H1 (cell line): ENCODE measurements around the gene TNS4. TPM values are rescaled to one million over a fixed set of nuclear protein-coding genes. Genes with fewer than 3 reads are reported as not detected.

ENCODE experiments used
- CTCF ChIA-PET: fragments of 300-600 bp; sonication (Branson Sonifier 250); formaldehyde crosslinking; loops from one replicate; lab custom pipeline; 2021; ENCODE audit not compliant: partially characterized antibody; lab: Charles Lee
- POLR2A ChIA-PET: fragments of 300-600 bp; sonication (Branson Sonifier 250); formaldehyde crosslinking; loops from one replicate; lab custom pipeline; 2021; ENCODE audit warnings: inconsistent platforms; ENCODE audit not compliant: partially characterized antibody; lab: Charles Lee
- DNase-seq, 2 experiments: peaks; one replicate each; pipeline versions ENCODE4 v3.0.0 to v3.0.0-alpha.2; 2010 to 2022; ENCODE audit warnings: low spot score in 2 of 2, low read depth in 1 of 2, mixed read lengths in 1 of 2
- FAIRE-seq: peaks from 2 replicates; lab custom pipeline; 2011; peaks lifted over from hg19 to GRCh38; lab: Jason Lieb, UNC
- H2AFZ ChIP-seq: 2 replicates; pipeline ENCODE4 v1.8.1; 2012; ENCODE audit warnings: low read length, inconsistent platforms
- H2AK5ac ChIP-seq: 2 replicates; pipeline ENCODE4 v1.6.1; 2013; ENCODE audit warnings: low read depth, low read length
- H2BK120ac ChIP-seq: replicated peaks from 2 replicates; pipeline ENCODE3; 2013; ENCODE audit warnings: low read depth, low read length, inconsistent platforms
- H2BK12ac ChIP-seq: 2 replicates; pipeline ENCODE4 v1.6.1; 2013; ENCODE audit warnings: low read depth, low read length
- H2BK15ac ChIP-seq: 2 replicates; pipeline ENCODE4 v1.6.1; 2013; ENCODE audit warnings: low read length
- H2BK20ac ChIP-seq: 2 replicates; pipeline ENCODE4 v1.6.1; 2013; ENCODE audit warnings: low read length
- H2BK5ac ChIP-seq: 2 replicates; pipeline ENCODE4 v1.6.1; 2013; ENCODE audit warnings: low read depth, low read length
- H3K14ac ChIP-seq: 2 replicates; pipeline ENCODE4 v1.6.1; 2013; ENCODE audit warnings: inconsistent platforms; ENCODE audit not compliant: insufficient read length
- H3K18ac ChIP-seq: 2 replicates; pipeline ENCODE4 v1.6.1; 2013; ENCODE audit warnings: low read length; ENCODE audit errors: extremely low read depth
- H3K23ac ChIP-seq: 2 replicates; pipeline ENCODE4 v1.6.1; 2013; ENCODE audit warnings: inconsistent platforms; ENCODE audit not compliant: insufficient read length
- H3K23me2 ChIP-seq: 2 replicates; pipeline ENCODE4 v1.6.1; 2013; ENCODE audit warnings: low read depth, low read length
- H3K27ac ChIP-seq: 2 replicates; pipeline ENCODE4 v1.6.1; 2011; ENCODE audit warnings: low read depth, low read length, inconsistent platforms
- H3K27me3 ChIP-seq, 4 experiments: replicated peaks in 1 of 4; 1 replicate in 1 of 4; 2 replicates in 3 of 4; pipeline versions ENCODE4 v1.6.1 to v1.8.1; 2011 to 2013; ENCODE audit warnings: low read length in 3 of 4, mild to moderate bottlenecking in 3 of 4, inconsistent platforms in 2 of 4, mixed read lengths in 2 of 4, moderate library complexity in 1 of 4; ENCODE audit not compliant: control insufficient read depth in 3 of 4, insufficient read depth in 3 of 4; ENCODE audit errors: extremely low read depth in 1 of 4
- H3K36me3 ChIP-seq, 4 experiments: 2 replicates each; pipeline versions ENCODE4 v1.6.1 to v1.8.1; 2011 to 2013; ENCODE audit warnings: mild to moderate bottlenecking in 4 of 4, low read length in 3 of 4, moderate library complexity in 2 of 4, control low read depth in 1 of 4, inconsistent platforms in 1 of 4; ENCODE audit not compliant: insufficient read depth in 4 of 4, control insufficient read depth in 2 of 4
- H3K4ac ChIP-seq: replicated peaks from 2 replicates; pipeline ENCODE3; 2013; ENCODE audit warnings: low read length, low read depth, mixed read lengths, inconsistent platforms; ENCODE audit not compliant: insufficient read length
- H3K4me1 ChIP-seq, 4 experiments: replicated peaks in 1 of 4; 1 replicate in 1 of 4; 2 replicates in 3 of 4; pipeline versions ENCODE4 v1.6.1 to v1.8.1; 2011 to 2013; ENCODE audit warnings: low read length in 3 of 4, inconsistent platforms in 2 of 4, mixed read lengths in 1 of 4; ENCODE audit not compliant: insufficient read depth in 4 of 4, control insufficient read depth in 3 of 4
- H3K4me2 ChIP-seq, 2 experiments: 2 replicates each; pipeline versions ENCODE4 v1.6.1 to v1.8.1; 2011 to 2013; ENCODE audit warnings: low read depth in 2 of 2, low read length in 2 of 2, control low read depth in 1 of 2, inconsistent platforms in 1 of 2, mild to moderate bottlenecking in 1 of 2; ENCODE audit not compliant: insufficient read depth in 1 of 2
- H3K4me3 ChIP-seq, 4 experiments: fragments of 200-600, 300-600 bp in 1 of 4; sonication (generic), shearing (Covaris generic), sonication (Bioruptor Twin) in 1 of 4; 2 replicates each; pipeline versions ENCODE4 v1.5.1 to v1.8.1; 2011 to 2016; ENCODE audit warnings: low read length in 4 of 4, low read depth in 3 of 4, control low read depth in 2 of 4, inconsistent platforms in 2 of 4, mild to moderate bottlenecking in 2 of 4, mixed read lengths in 1 of 4, moderate library complexity in 1 of 4; ENCODE audit not compliant: insufficient read depth in 2 of 4; ENCODE audit errors: extremely low read depth in 1 of 4
- H3K56ac ChIP-seq: replicated peaks from 2 replicates; pipeline ENCODE3; 2013; ENCODE audit warnings: low read depth, mild to moderate bottlenecking, mixed read lengths, low read length, inconsistent platforms; ENCODE audit not compliant: insufficient read length
- H3K79me1 ChIP-seq: 2 replicates; pipeline ENCODE4 v1.6.1; 2013; ENCODE audit warnings: low read depth, low read length, control low read depth
- H3K79me2 ChIP-seq, 2 experiments: 2 replicates each; pipeline versions ENCODE4 v1.6.1 to v1.8.1; 2012 to 2013; ENCODE audit warnings: low read length in 2 of 2, mild to moderate bottlenecking in 2 of 2, inconsistent platforms in 1 of 2; ENCODE audit not compliant: insufficient read depth in 2 of 2, control insufficient read depth in 1 of 2
- H3K9ac ChIP-seq, 4 experiments: replicated peaks in 1 of 4; 1 replicate in 1 of 4; 2 replicates in 3 of 4; pipeline versions ENCODE4 v1.6.1 to v1.8.1; 2011 to 2013; ENCODE audit warnings: low read depth in 3 of 4, low read length in 3 of 4, control low read depth in 2 of 4, mild to moderate bottlenecking in 2 of 4, moderate library complexity in 2 of 4, inconsistent platforms in 1 of 4; ENCODE audit errors: extremely low read depth in 1 of 4
- H3K9me3 ChIP-seq, 2 experiments: 2 replicates each; pipeline versions ENCODE4 v1.6.1 to v1.8.1; 2012 to 2013; ENCODE audit warnings: mild to moderate bottlenecking in 2 of 2, moderate library complexity in 2 of 2, control low read depth in 1 of 2, inconsistent platforms in 1 of 2, low read depth in 1 of 2, low read length in 1 of 2, mixed read lengths in 1 of 2; ENCODE audit not compliant: insufficient read depth in 2 of 2
- H4K20me1 ChIP-seq, 2 experiments: replicated peaks in 1 of 2; 2 replicates each; pipeline versions ENCODE3 to v1.8.1; 2011 to 2013; ENCODE audit warnings: inconsistent platforms in 2 of 2, low read length in 2 of 2, mild to moderate bottlenecking in 1 of 2; ENCODE audit not compliant: insufficient read depth in 2 of 2, control insufficient read depth in 1 of 2
- H4K5ac ChIP-seq: 2 replicates; pipeline ENCODE4 v1.6.1; 2013; ENCODE audit warnings: low read length, low read depth, mixed read lengths, inconsistent platforms; ENCODE audit not compliant: insufficient read length
- H4K8ac ChIP-seq: 2 replicates; pipeline ENCODE4 v1.8.0; 2013; ENCODE audit warnings: mild to moderate bottlenecking, moderate library complexity, low read length, inconsistent platforms; ENCODE audit not compliant: insufficient read depth; ENCODE audit errors: extremely low read depth
- H4K91ac ChIP-seq: replicated peaks from 2 replicates; pipeline ENCODE3; 2013; ENCODE audit warnings: low read length, mixed read lengths, inconsistent platforms; ENCODE audit not compliant: insufficient read length
- ATF2 ChIP-seq: IDR thresholded peaks from 2 replicates; pipeline ENCODE4 v1.6.1; 2012; ENCODE audit warnings: low read length, inconsistent platforms
- BCL11A ChIP-seq, 2 experiments: IDR thresholded peaks; one replicate each; pipeline ENCODE4 v1.6.1; 2011; ENCODE audit warnings: low read depth in 2 of 2, low read length in 2 of 2, mild to moderate bottlenecking in 2 of 2
- JUND ChIP-seq: IDR thresholded peaks from 2 replicates; pipeline ENCODE4 v1.6.1; 2011; ENCODE audit warnings: mild to moderate bottlenecking, improper control_type of control experiment, low read length
- KDM5A ChIP-seq: fragments of 200-600 bp; IDR thresholded peaks from 2 replicates; pipeline ENCODE4 v1.7.1; 2012; ENCODE audit warnings: mild to moderate bottlenecking, low read length, inconsistent platforms, mixed read lengths
- RXRA ChIP-seq: IDR thresholded peaks from 2 replicates; pipeline ENCODE4 v1.6.1; 2011; ENCODE audit warnings: low read depth, mild to moderate bottlenecking, low read length, moderate library complexity; ENCODE audit not compliant: insufficient read depth
- TAF7 ChIP-seq: optimal IDR thresholded peaks from 2 replicates; pipeline ENCODE3; 2011; ENCODE audit warnings: low read depth, mild to moderate bottlenecking, inconsistent platforms, low read length, moderate library complexity, borderline replicate concordance
- TBP ChIP-seq: IDR thresholded peaks from 2 replicates; pipeline ENCODE4 v1.6.1; 2011; ENCODE audit warnings: low read depth, low read length, improper control_type of control experiment
- WGBS, 2 experiments: shearing (Covaris generic) in 1 of 2; methylation state at CpG; one replicate each; pipeline versions ENCODE4 v1.1.6 to v1.1.7; 2013 to 2015; ENCODE audit warnings: low lambda C conversion rate in 2 of 2, mixed read lengths in 2 of 2, inconsistent platforms in 1 of 2, low coverage in 1 of 2, missing lambda C conversion rate in 1 of 2; ENCODE audit not compliant: insufficient replicate concordance in 2 of 2, insufficient coverage in 1 of 2, insufficient read length in 1 of 2; ENCODE audit errors: extremely low coverage in 1 of 2, missing lambda C conversion rate in 1 of 2; 5-methylcytosine and 5-hydroxymethylcytosine counted together
- polyA plus RNA-seq, 7 experiments: library from polyadenylated mRNA; depleted of rRNA in 3 of 7; stranded (reverse) in 5 of 7; unstranded in 2 of 7; fragments of >200 nt in 5 of 7; fragments of 200-250 nt in 2 of 7; gene quantifications; 1 replicate in 5 of 7; 2 replicates in 1 of 7; 4 replicates in 1 of 7; pipeline versions ENCODE4 v1.2.1 to v1.2.3, GENCODE V29; 2011 to 2013; ENCODE audit warnings: missing spikeins in 2 of 7, mixed read lengths in 2 of 7
- total RNA-seq: library from RNA; stranded (reverse); fragmentation: NEBNext Ultra II Directional; extraction: Animal tissue kit (Norgen Biotek cat#: 25700); gene quantifications from 2 replicates; pipeline ENCODE4 v1.2.1, GENCODE V29; 2021

The TNS4 gene
- total and polyA plus RNA-seq, 2 of the 8 experiments (the other 6 are each of a cell fraction or from before 2014, with no cell fraction given) = 0.20 to 0.21 TPM

DNA sequence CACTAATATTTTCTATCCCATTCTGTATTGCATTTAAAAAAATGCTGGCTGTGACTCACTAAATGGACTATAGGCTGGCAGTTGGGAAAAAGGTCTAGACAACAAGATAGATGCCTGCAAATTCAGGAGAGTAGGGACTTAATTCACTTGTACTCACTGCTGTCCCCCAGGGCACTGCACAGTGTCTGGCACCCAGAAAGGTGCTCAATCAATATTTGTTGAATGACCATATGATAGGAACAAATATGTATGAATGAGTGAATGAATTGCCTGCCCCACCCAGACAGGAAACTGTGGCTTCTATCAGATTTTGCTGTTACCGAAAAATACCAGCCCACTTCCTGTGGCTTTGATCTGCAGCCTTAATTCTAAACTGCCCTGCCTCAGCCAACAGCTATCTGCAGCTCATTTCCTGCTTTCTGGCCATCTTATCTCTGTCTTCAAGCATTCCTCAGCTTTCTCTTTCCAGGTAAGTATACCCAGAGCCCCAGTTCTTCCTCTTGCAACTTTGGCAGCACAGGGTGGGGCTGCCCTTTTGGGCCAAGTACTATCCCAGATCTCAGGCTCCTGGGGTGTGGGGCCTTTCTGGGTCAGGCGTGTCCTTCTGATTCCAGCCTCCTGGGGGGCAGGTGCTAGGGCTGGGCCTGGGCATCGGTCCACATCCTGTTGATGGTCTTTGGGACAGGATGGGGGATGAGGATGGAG lies 15.3 kb upstream of the TNS4 start:
- Histone ChIP-seq H3K56ac (no peak overlapping the region), H3K27ac (no peak overlapping the region), H3K4me1 (peaks cover 0 to 10% (median 2%) of the 10 kb centered on the region in 4 experiments; a peak in 5 of 7 replicates), H3K14ac (no peak overlapping the region), H2BK20ac (no peak overlapping the region), H3K9ac (no peak overlapping the region), H2BK5ac (no peak overlapping the region), H3K27me3 (no peaks in the 10 kb centered on the region), H2BK15ac (no peak overlapping the region), H3K4ac (no peak overlapping the region), H3K23ac (no peak overlapping the region), H2AFZ (no peak overlapping the region), H3K79me2 (no peaks in the 10 kb centered on the region), H3K4me3 (no peak overlapping the region), H3K4me2 (no peak overlapping the region), H3K9me3 (no peaks in the 10 kb centered on the region), H4K91ac (no peak overlapping the region), H2BK12ac (0 out of 2 replicates have a peak overlapping the region, but pooled peaks have one; percentile 27), H4K8ac (peak overlapping the region; percentile 82), H2BK120ac (no peak overlapping the region), H4K5ac (no peak overlapping the region), H3K36me3 (no peaks in the 10 kb centered on the region), H2AK5ac (no peak overlapping the region), H3K79me1 (no peaks in the 10 kb centered on the region), H3K18ac (no peak overlapping the region), H3K23me2 (no peaks in the 10 kb centered on the region), H4K20me1 (no peaks in the 10 kb centered on the region)
- no peak for TF ChIP-seq ATF2
- TF ChIP-seq BCL11A (IDR thresholded peaks at IDR 0.05; ENCODE audit: low read depth in 2 of 2, low read length in 2 of 2) = no peak
- no peak for TF ChIP-seq TBP
- TF ChIP-seq RXRA = no peak
- no peak for TF ChIP-seq KDM5A
- no peak for TF ChIP-seq JUND
- TF ChIP-seq TAF7 = no peak
- FAIRE-seq = no peak
- CTCF ChIA-PET = interaction anchor here (0.6 to 2.9 kb wide), 8 partner anchors 15 to 1295 kb away, joined by 3 to 9 read pairs (median 4); partner anchors contain the start of gene TNS4
- POLR2A ChIA-PET = no interaction called here
- no peak for DNase-seq
- whole genome bisulfite sequencing, 2 experiments = 92% methylated on average over 3 of the region's 3 CpGs; no CpG with 5 or more reads in 1 of the 2 experiments
